ENCODE data around the gene STAT6.
A peak's percentile ranks its signal among the peaks of the same experiment; 100 is the strongest.

The STAT6 gene

GRCh38 chr12:57156701-57157403, 45.7 kb upstream of the STAT6 start:
- Histone ChIP-seq H2AK5ac (ENCODE audit: low read length, severe bottlenecking) (no peak overlapping the region), H3K36me3 (ENCODE audit: control insufficient read depth in 1 of 2, insufficient read depth in 2 of 2, low read depth in 1 of 2, low read length in 2 of 2) (peaks cover 85 to 91% of the 10 kb centered on the region in 2 experiments)

GRCh38 chr12:57154804-57155434, 43.8 kb upstream of the STAT6 start:
- Histone ChIP-seq H3K79me1 (replicated peaks; ENCODE audit: low read length, poor library complexity, severe bottlenecking) (peaks cover 41% of the 10 kb centered on the region), H3K36me3 (ENCODE audit: control insufficient read depth in 1 of 2, insufficient read depth in 2 of 2, low read depth in 1 of 2, low read length in 2 of 2) (peaks cover 78 to 85% of the 10 kb centered on the region in 2 experiments), H2BK5ac (ENCODE audit: low read depth, low read length, poor library complexity, severe bottlenecking) (no peak overlapping the region), H3K4me1 (ENCODE audit: control insufficient read depth, insufficient read depth, low read depth, low read length) (peaks cover 29% of the 10 kb centered on the region), H3K18ac (ENCODE audit: low read depth in 1 of 2, low read length in 2 of 2) (no peak overlapping the region), H3K4me2 (ENCODE audit: low read length, poor library complexity, severe bottlenecking) (no peak overlapping the region), H4K8ac (ENCODE audit: low read length) (no peak overlapping the region), H2BK15ac (ENCODE audit: low read depth, poor library complexity, severe bottlenecking) (no peak overlapping the region), H3K27ac (ENCODE audit: low read length, poor library complexity, severe bottlenecking) (no peak overlapping the region), H3K9me3 (ENCODE audit: control insufficient read depth, low read length) (no peaks in the 10 kb centered on the region), H2AK5ac (ENCODE audit: low read length, severe bottlenecking) (no peak overlapping the region), H3K4ac (ENCODE audit: low read depth in 1 of 2, low read length in 2 of 2) (no peak overlapping the region), H3K23ac (ENCODE audit: low read length in 2 of 2) (no peak overlapping the region), H3K9ac (ENCODE audit: low read length) (peak overlapping the region; percentile 58), H3K27me3 (ENCODE audit: control insufficient read depth in 1 of 2, insufficient read depth in 1 of 2, low read length in 2 of 2) (no peaks in the 10 kb centered on the region), H2BK120ac (ENCODE audit: low read depth, low read length) (no peak overlapping the region), H4K91ac (ENCODE audit: low read length) (no peak overlapping the region), H3K14ac (ENCODE audit: low read length in 2 of 2) (no peak overlapping the region), H3K4me3 (ENCODE audit: insufficient read depth in 1 of 2, low read depth in 1 of 2, low read length in 2 of 2) (no peak overlapping the region), H2AFZ (ENCODE audit: low read depth, low read length) (no peak overlapping the region), H2BK12ac (ENCODE audit: low read length in 2 of 2) (no peak overlapping the region)
- WGBS: 97% methylated on average over 3 of the region's 5 CpGs
- DNase-seq: no peak

More at GRCh38 chr12:57156701-57157403, 45.7 kb upstream of the STAT6 start:
- H3K4me1 ChIP-seq (ENCODE audit: control insufficient read depth, insufficient read depth, low read depth, low read length): peaks cover 16% of the 10 kb centered on the region
- no peak overlapping the region for H3K4ac ChIP-seq (ENCODE audit: low read depth in 1 of 2, low read length in 2 of 2)
- no peak overlapping the region for H2BK120ac ChIP-seq (ENCODE audit: low read depth, low read length)
- no peak overlapping the region for H3K9ac ChIP-seq (ENCODE audit: low read length)
- no peak overlapping the region for H3K23ac ChIP-seq (ENCODE audit: low read length in 2 of 2)
- no peak overlapping the region for H3K4me3 ChIP-seq (ENCODE audit: insufficient read depth in 1 of 2, low read depth in 1 of 2, low read length in 2 of 2)
- H4K91ac ChIP-seq (ENCODE audit: low read length): no peak overlapping the region
- no peak overlapping the region for H2BK5ac ChIP-seq (ENCODE audit: low read depth, low read length, poor library complexity, severe bottlenecking)
- no peak overlapping the region for H2AFZ ChIP-seq (ENCODE audit: low read depth, low read length)
- no peak overlapping the region for H3K18ac ChIP-seq (ENCODE audit: low read depth in 1 of 2, low read length in 2 of 2)
- H3K4me2 ChIP-seq (ENCODE audit: low read length, poor library complexity, severe bottlenecking): no peak overlapping the region
- H3K79me1 ChIP-seq (replicated peaks; ENCODE audit: low read length, poor library complexity, severe bottlenecking): peaks cover 41% of the 10 kb centered on the region
- no peak overlapping the region for H2BK12ac ChIP-seq (ENCODE audit: low read length in 2 of 2)
- H3K14ac ChIP-seq (ENCODE audit: low read length in 2 of 2): no peak overlapping the region
- no peak for DNase-seq
- H3K27ac ChIP-seq (ENCODE audit: low read length, poor library complexity, severe bottlenecking): no peak overlapping the region
- H3K9me3 ChIP-seq (ENCODE audit: control insufficient read depth, low read length): no peaks in the 10 kb centered on the region
- no peak overlapping the region for H4K8ac ChIP-seq (ENCODE audit: low read length)
- 98% methylated on average over 15 of the region's 16 CpGs for WGBS
- H2BK15ac ChIP-seq (ENCODE audit: low read depth, poor library complexity, severe bottlenecking): no peak overlapping the region
- no peaks in the 10 kb centered on the region for H3K27me3 ChIP-seq (ENCODE audit: control insufficient read depth in 1 of 2, insufficient read depth in 1 of 2, low read length in 2 of 2)

GRCh38 chr12:57154076-57154475, 42.9 kb upstream of the STAT6 start:
- Histone ChIP-seq H2AK5ac (ENCODE audit: low read length, severe bottlenecking) (no peak overlapping the region), H3K4ac (ENCODE audit: low read depth in 1 of 2, low read length in 2 of 2) (no peak overlapping the region), H2BK120ac (ENCODE audit: low read depth, low read length) (no peak overlapping the region), H3K18ac (ENCODE audit: low read depth in 1 of 2, low read length in 2 of 2) (no peak overlapping the region), H3K9ac (ENCODE audit: low read length) (peak overlapping the region; percentile 58), H3K27ac (ENCODE audit: low read length, poor library complexity, severe bottlenecking) (no peak overlapping the region), H3K23ac (ENCODE audit: low read length in 2 of 2) (no peak overlapping the region), H4K8ac (ENCODE audit: low read length) (no peak overlapping the region), H3K4me1 (ENCODE audit: control insufficient read depth, insufficient read depth, low read depth, low read length) (peaks cover 35% of the 10 kb centered on the region), H3K79me1 (replicated peaks; ENCODE audit: low read length, poor library complexity, severe bottlenecking) (peaks cover 40% of the 10 kb centered on the region), H3K9me3 (ENCODE audit: control insufficient read depth, low read length) (no peaks in the 10 kb centered on the region), H2BK5ac (ENCODE audit: low read depth, low read length, poor library complexity, severe bottlenecking) (no peak overlapping the region), H3K27me3 (ENCODE audit: control insufficient read depth in 1 of 2, insufficient read depth in 1 of 2, low read length in 2 of 2) (no peaks in the 10 kb centered on the region), H4K91ac (ENCODE audit: low read length) (no peak overlapping the region), H3K4me2 (ENCODE audit: low read length, poor library complexity, severe bottlenecking) (no peak overlapping the region), H2BK15ac (ENCODE audit: low read depth, poor library complexity, severe bottlenecking) (no peak overlapping the region), H3K4me3 (ENCODE audit: insufficient read depth in 1 of 2, low read depth in 1 of 2, low read length in 2 of 2) (no peak overlapping the region), H2BK12ac (ENCODE audit: low read length in 2 of 2) (no peak overlapping the region), H2AFZ (ENCODE audit: low read depth, low read length) (no peak overlapping the region), H3K14ac (ENCODE audit: low read length in 2 of 2) (no peak overlapping the region), H3K36me3 (ENCODE audit: control insufficient read depth in 1 of 2, insufficient read depth in 2 of 2, low read depth in 1 of 2, low read length in 2 of 2) (peaks cover 74 to 82% of the 10 kb centered on the region in 2 experiments)
- WGBS: 98% methylated on average over 6 of the region's 6 CpGs
- no peak for DNase-seq

GRCh38 chr12:57153415-57153997, 42.3 kb upstream of the STAT6 start:
- H3K18ac ChIP-seq (ENCODE audit: low read depth in 1 of 2, low read length in 2 of 2): no peak overlapping the region
- H3K79me1 ChIP-seq (replicated peaks; ENCODE audit: low read length, poor library complexity, severe bottlenecking): peaks cover 41% of the 10 kb centered on the region
- H2BK12ac ChIP-seq (ENCODE audit: low read length in 2 of 2): no peak overlapping the region
- no peak overlapping the region for H4K91ac ChIP-seq (ENCODE audit: low read length)
- H3K4me3 ChIP-seq (ENCODE audit: insufficient read depth in 1 of 2, low read depth in 1 of 2, low read length in 2 of 2): no peak overlapping the region
- no peak for DNase-seq
- WGBS: no CpG with 5 or more reads among the region's 1 CpG
- peak overlapping the region; percentile 76 for H2AK5ac ChIP-seq (ENCODE audit: low read length, severe bottlenecking)
- H3K36me3 ChIP-seq (ENCODE audit: control insufficient read depth in 1 of 2, insufficient read depth in 2 of 2, low read depth in 1 of 2, low read length in 2 of 2): peaks cover 68 to 79% of the 10 kb centered on the region in 2 experiments
- H2BK5ac ChIP-seq (ENCODE audit: low read depth, low read length, poor library complexity, severe bottlenecking): no peak overlapping the region
- no peak overlapping the region for H3K14ac ChIP-seq (ENCODE audit: low read length in 2 of 2)
- no peak overlapping the region for H2AFZ ChIP-seq (ENCODE audit: low read depth, low read length)
- peak overlapping the region; percentile 88 for H3K27ac ChIP-seq (ENCODE audit: low read length, poor library complexity, severe bottlenecking)
- no peaks in the 10 kb centered on the region for H3K27me3 ChIP-seq (ENCODE audit: control insufficient read depth in 1 of 2, insufficient read depth in 1 of 2, low read length in 2 of 2)
- H2BK120ac ChIP-seq (ENCODE audit: low read depth, low read length): no peak overlapping the region
- H3K4ac ChIP-seq (ENCODE audit: low read depth in 1 of 2, low read length in 2 of 2): no peak overlapping the region
- no peak overlapping the region for H3K4me2 ChIP-seq (ENCODE audit: low read length, poor library complexity, severe bottlenecking)
- peak overlapping the region; percentile 88 for H3K9ac ChIP-seq (ENCODE audit: low read length)
- no peak overlapping the region for H2BK15ac ChIP-seq (ENCODE audit: low read depth, poor library complexity, severe bottlenecking)
- H3K23ac ChIP-seq (ENCODE audit: low read length in 2 of 2): no peak overlapping the region
- peaks cover 40% of the 10 kb centered on the region for H3K4me1 ChIP-seq (ENCODE audit: control insufficient read depth, insufficient read depth, low read depth, low read length)
- H4K8ac ChIP-seq (ENCODE audit: low read length): no peak overlapping the region
- no peaks in the 10 kb centered on the region for H3K9me3 ChIP-seq (ENCODE audit: control insufficient read depth, low read length)

All from mesenchymal stem cell (in vitro differentiated cells and primary cell).